ENCODE measurements around the gene CAPN15. TPM values are rescaled to one million over a fixed set of nuclear protein-coding genes. Genes with fewer than 3 reads are reported as not detected.

CAPN15 gene
- total and polyA plus RNA-seq, 2 of the 4 experiments (the other 2 are of a cell fraction): 9.3 to 24.3 TPM

DNA sequence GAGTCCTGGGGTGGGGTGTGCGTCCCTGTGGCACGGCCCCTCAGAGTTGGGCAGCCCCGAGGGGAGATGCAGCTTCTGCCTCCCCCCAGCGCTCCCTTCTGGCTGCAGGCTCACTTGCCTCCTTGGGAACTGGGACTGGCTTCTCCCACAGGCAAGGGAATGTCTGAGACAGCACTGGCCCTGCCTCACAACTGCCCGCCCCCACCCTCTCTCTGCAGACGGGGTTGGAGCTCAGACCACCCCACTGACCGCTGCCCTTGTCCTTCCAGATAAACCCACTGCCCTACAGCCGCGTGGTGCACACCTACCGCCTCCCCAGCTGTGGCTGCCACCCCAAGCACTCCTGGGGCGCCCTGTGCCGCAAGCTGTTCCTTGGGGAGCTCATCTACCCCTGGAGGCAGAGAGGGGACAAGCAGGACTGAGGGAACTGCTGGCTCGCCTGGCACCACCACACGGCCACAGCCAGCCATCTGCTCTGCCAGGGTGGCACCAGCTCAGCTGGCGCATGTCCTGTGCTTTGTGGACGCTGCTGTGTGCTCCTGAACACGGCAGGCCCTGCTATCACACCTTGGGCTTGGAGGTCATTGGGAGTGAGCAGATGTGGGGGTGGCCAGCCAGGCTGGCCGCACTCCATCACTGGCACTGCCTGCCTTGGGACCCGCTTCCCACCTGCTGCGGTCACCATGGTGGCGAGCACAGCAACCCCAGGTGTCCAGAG lies 55.3 kb downstream of the CAPN15 start:
- BruUV-seq (replicated peaks): no TSS peak
- H3K36me3 ChIP-seq (ENCODE audit: control insufficient read depth, insufficient read depth, low read length): peaks cover 7% of the 10 kb centered on the region; the same call in 1 of the 2 replicates
- H3K79me1 ChIP-seq (ENCODE audit: low read depth in 1 of 2, low read length in 2 of 2): peaks cover 1 to 16% of the 10 kb centered on the region in 2 experiments; a peak in 2 of 4 replicates
- intact Hi-C loops (cut with micrococcal nuclease) (no loop called here), dilution Hi-C loops (cut with HindIII; ENCODE audit: low sequenced_read_pairs, unreplicated experiment) (no loop called here), in situ Hi-C loops (cut with MboI; ENCODE audit: low sequenced_read_pairs) (no loop called here)
- H3K9me3 ChIP-seq (ENCODE audit: control insufficient read depth, insufficient read depth, low read length): no peaks in the 10 kb centered on the region
- H3K18ac ChIP-seq (ENCODE audit: low read depth, low read length): no peak overlapping the region
- no peak overlapping the region for H3K4me2 ChIP-seq (ENCODE audit: low read depth, low read length)
- no peak overlapping the region for H2BK5ac ChIP-seq (ENCODE audit: low read depth, low read length, poor library complexity, severe bottlenecking)
- H3K27ac ChIP-seq (ENCODE audit: insufficient read depth, low read length): no peak overlapping the region
- no peaks in the 10 kb centered on the region for H4K20me1 ChIP-seq (ENCODE audit: insufficient read depth, low read length)
- H2AK5ac ChIP-seq (ENCODE audit: low read depth, low read length): no peak overlapping the region
- peaks cover 7% of the 10 kb centered on the region for H3K4me1 ChIP-seq (ENCODE audit: control insufficient read depth, insufficient read depth, low read length)
- H4K5ac ChIP-seq (ENCODE audit: low read depth, low read length): no peak overlapping the region
- no peak overlapping the region for H2AK9ac ChIP-seq (replicated peaks; ENCODE audit: low read depth, low read length, poor library complexity)
- H3K4me3 ChIP-seq (ENCODE audit: insufficient read depth, low read depth, low read length): no peak overlapping the region
- no peak overlapping the region for H3K14ac ChIP-seq (replicated peaks; ENCODE audit: low read depth, low read length)
- DNase-seq (no peak), ATAC-seq (ENCODE audit: low read depth) (no peak)
- H3K23ac ChIP-seq (ENCODE audit: low read depth, low read length): no peak overlapping the region
- no peak overlapping the region for H2BK15ac ChIP-seq (ENCODE audit: low read depth, low read length)
- H2BK120ac ChIP-seq (ENCODE audit: low read depth, low read length): no peak overlapping the region
- no peak overlapping the region for H3K56ac ChIP-seq (ENCODE audit: extremely low read depth, insufficient read depth, low read length)
- H3K9me1 ChIP-seq (ENCODE audit: insufficient read depth, low read length): peaks cover 9% of the 10 kb centered on the region; the same call in 1 of the 2 replicates
- H3K27me3 ChIP-seq (ENCODE audit: control insufficient read depth, insufficient read depth, low read length): no peaks in the 10 kb centered on the region
- ChIA-PET POLR2A (ENCODE audit: unreplicated experiment) (no interaction called here), CTCF (no interaction called here)
- no peak overlapping the region for H4K91ac ChIP-seq (ENCODE audit: insufficient read depth, low read depth, low read length)
- no peak overlapping the region for H2BK20ac ChIP-seq (ENCODE audit: low read depth, low read length)
- no peak overlapping the region for H3K9ac ChIP-seq (ENCODE audit: low read depth, low read length)
- no peak for TF ChIP-seq USF2 (IDR thresholded peaks at IDR 0.05; ENCODE audit: low read depth, low read length)
- no peak for TF ChIP-seq MAFK (IDR thresholded peaks at IDR 0.05; ENCODE audit: low read depth, low read length)
- no peak for TF ChIP-seq CEBPB (IDR thresholded peaks at IDR 0.05; ENCODE audit: low read depth, low read length)
- TF ChIP-seq POLR2A (IDR thresholded peaks at IDR 0.05; ENCODE audit: low read depth, low read length): no peak
- no peak for TF ChIP-seq BHLHE40 (IDR thresholded peaks at IDR 0.05; ENCODE audit: low read depth, low read length)
- TF ChIP-seq RCOR1 (IDR thresholded peaks at IDR 0.05; ENCODE audit: insufficient replicate concordance, low read length): no peak
- no peak for TF ChIP-seq MAZ (IDR thresholded peaks at IDR 0.05; ENCODE audit: borderline replicate concordance, low read depth, low read length)
- no peak for TF ChIP-seq FOS (IDR thresholded peaks at IDR 0.05; ENCODE audit: low read depth, low read length)
- TF ChIP-seq, protein P1, sequence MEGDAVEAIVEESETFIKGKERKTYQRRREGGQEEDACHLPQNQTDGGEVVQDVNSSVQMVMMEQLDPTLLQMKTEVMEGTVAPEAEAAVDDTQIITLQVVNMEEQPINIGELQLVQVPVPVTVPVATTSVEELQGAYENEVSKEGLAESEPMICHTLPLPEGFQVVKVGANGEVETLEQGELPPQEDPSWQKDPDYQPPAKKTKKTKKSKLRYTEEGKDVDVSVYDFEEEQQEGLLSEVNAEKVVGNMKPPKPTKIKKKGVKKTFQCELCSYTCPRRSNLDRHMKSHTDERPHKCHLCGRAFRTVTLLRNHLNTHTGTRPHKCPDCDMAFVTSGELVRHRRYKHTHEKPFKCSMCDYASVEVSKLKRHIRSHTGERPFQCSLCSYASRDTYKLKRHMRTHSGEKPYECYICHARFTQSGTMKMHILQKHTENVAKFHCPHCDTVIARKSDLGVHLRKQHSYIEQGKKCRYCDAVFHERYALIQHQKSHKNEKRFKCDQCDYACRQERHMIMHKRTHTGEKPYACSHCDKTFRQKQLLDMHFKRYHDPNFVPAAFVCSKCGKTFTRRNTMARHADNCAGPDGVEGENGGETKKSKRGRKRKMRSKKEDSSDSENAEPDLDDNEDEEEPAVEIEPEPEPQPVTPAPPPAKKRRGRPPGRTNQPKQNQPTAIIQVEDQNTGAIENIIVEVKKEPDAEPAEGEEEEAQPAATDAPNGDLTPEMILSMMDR (conservative IDR thresholded peaks at IDR 0.05; ENCODE audit: low read depth, low read length): no peak
- TF ChIP-seq MXI1 (IDR thresholded peaks at IDR 0.05; ENCODE audit: borderline replicate concordance, low read depth, low read length): no peak
- TF ChIP-seq SMC3 (IDR thresholded peaks at IDR 0.05; ENCODE audit: low read depth, low read length): no peak
- no peak for TF ChIP-seq RFX5 (IDR thresholded peaks at IDR 0.05; ENCODE audit: low read depth, low read length)
- TF ChIP-seq NFE2L2 (IDR thresholded peaks at IDR 0.05; ENCODE audit: low read depth, low read length): no peak
- 90% methylated on average over 4 of the region's 21 CpGs; no CpG with 5 or more reads in 1 of the 2 experiments for WGBS, 2 experiments (ENCODE audit: extremely low coverage in 2 of 2, insufficient read length in 1 of 2)
- H3K4ac ChIP-seq (ENCODE audit: low read depth, low read length): no peak overlapping the region
- no peak overlapping the region for H4K8ac ChIP-seq (ENCODE audit: low read depth in 2 of 2, low read length in 2 of 2)
- no peak overlapping the region for H2AFZ ChIP-seq (replicated peaks; ENCODE audit: low read length, poor library complexity)

Measured in IMR-90 (cell line).